SKM-1 treated with dmso at 0.1 percent for 144 hours (cell line): ENCODE data around the gene ABCF2.

ENCODE experiments used
- DNase-seq: peaks from one replicate; lab custom pipeline; 2025; ENCODE audit not compliant: unreplicated experiment; lab: John Stamatoyannopoulos, UW

Gene ABCF2

DNA sequence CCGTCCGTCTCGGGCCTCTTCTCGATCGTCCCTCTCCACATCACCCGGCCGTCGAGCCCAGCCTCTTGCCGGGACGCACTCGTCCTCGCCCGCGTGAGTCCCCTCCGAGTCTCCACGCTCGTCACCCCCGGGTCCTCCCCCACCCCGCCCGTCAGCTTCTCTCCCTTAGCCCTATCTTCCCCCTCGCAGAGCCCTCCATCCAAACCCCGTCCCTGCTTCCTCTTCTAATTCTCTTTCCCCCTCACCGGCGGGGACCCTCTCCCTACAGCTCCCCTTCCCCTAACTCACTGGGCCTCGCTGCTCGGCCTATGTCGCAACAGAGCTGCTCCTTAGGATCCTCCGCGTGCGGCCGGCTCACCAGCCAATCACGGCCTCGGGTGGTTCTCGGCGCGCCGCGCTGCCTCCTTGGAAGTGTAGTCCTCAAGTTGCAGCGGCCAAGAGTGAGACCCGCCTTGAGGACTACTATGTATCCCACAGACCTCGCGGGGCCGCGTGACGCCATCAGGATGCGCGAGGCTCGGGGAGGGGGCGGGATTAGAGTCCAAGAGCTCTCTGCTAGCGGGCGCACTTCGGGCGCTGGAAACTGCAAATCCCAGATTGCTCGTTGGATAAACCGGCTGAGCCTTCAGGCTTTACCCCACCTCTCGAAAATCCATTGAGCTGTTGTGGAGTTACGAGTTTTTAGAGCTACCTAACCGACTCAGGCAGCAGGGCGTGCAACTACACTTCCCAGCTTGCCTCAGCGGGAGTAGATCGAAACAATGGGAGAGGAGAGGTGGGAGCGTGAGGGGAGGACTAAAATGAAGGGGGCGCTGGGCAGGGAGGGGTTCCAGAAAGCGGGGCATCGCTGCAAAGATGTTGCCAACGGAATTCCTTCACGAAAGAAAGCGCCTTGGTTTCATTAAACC lies at the start of gene ABCF2:
TSS of gene ABCF2 (minus strand) at position 331 of the 908 bp plus-strand sequence. CDS start 747 bp downstream, outside the sequence.
- DNase-seq = peak; percentile 76

DNA sequence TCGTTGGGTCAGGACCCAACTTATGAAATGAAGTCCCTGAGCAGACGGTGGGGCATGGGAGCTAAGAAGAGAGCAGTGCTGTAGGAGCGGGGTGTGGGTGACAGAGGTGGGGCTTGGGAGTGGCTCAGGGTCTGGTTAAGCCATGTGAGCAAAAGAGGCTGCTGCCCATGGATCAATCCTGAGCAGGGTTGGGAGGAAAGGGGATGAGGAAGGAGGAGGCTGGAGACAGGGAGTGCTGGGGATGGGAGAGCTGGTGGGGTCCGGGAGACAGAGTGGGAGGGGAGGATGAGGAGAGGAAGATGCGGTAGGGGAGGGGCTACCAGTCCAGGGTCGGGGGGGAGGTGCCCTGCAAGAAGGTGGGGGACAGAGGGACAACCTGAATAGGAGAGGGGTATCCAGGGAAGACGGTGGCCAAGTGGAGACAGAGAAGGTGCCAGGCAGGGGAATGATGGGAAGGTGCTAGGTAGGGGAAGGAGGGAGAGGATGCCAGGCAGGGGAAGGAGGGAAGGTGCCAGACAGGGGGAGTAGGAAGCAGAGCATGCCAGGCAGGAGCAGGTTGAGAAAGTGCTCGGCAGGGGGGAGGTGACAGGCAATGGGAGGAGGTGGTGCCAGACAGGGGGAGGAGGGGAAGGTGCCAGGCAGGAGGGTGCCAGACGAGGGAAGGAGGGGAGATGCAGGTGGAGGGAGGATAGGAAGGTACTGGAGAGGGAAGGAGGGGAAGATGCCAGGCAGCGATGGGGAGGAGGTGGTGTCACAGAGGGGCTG lies 49.0 kb upstream of the ABCF2 start:
- DNase-seq = no peak

DNA sequence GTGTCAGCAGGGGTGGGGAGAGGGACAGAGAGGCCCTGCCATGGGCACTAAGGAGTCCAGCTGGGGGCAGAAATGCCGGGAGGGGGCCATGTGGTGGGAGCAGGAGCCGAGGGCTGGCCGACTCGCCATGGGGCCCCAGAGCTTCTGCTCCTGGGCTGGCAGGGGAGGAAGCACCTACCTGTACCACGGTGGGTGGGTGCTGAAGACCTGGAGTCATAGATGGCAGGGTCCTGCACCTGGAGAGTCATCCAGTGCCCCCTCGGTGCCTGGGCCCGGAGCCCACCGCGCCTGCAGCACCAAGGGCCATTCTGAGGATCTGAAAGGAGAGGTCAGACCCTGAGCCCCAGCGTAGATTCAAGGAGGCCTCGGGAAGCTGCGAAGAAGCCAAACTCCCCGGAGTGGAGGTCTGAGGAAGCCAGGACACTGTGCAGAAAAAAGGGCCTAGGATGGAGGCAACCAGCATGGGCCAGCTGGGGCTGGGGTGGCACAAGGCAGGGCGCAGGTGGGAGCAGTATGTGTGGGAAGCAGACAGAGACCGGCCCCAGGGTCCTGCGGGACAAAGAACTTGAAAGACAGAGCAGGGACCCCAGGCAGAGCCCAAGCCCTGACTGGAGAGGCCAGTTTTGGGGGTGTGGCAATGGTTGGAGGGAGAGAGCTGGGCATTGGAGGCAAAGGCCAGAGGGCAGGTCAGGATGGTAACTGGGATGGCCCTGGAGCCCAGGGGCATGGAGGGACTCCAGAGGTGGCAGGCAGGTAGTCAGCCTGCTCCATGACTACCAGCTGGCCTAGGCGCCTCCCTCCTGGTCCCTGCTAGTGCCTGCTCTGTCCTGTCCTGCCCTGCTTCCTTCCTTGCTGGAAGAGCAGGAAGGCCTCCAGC lies 48.2 kb upstream of the ABCF2 start:
- no peak for DNase-seq

DNA sequence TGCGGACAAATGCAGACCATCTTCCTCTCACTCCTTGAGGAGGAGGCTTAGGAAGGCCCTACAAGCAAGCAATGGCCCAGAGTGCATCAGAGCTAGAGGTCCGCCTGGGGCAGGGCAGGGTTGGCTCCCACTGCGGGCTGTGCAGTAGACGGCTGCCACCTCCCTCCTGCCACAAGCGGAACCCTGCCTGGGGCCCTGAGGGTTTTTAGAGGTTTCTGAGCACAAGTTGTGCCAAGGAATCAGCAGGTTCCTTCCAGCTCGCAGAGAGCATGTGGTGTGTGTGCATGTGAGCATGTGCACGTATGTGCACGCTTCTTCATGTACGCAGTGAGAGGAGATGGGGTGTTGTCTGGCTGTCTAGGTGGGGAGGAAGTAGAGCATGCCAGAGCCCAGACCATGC lies 47.4 kb upstream of the ABCF2 start:
- DNase-seq = no peak

DNA sequence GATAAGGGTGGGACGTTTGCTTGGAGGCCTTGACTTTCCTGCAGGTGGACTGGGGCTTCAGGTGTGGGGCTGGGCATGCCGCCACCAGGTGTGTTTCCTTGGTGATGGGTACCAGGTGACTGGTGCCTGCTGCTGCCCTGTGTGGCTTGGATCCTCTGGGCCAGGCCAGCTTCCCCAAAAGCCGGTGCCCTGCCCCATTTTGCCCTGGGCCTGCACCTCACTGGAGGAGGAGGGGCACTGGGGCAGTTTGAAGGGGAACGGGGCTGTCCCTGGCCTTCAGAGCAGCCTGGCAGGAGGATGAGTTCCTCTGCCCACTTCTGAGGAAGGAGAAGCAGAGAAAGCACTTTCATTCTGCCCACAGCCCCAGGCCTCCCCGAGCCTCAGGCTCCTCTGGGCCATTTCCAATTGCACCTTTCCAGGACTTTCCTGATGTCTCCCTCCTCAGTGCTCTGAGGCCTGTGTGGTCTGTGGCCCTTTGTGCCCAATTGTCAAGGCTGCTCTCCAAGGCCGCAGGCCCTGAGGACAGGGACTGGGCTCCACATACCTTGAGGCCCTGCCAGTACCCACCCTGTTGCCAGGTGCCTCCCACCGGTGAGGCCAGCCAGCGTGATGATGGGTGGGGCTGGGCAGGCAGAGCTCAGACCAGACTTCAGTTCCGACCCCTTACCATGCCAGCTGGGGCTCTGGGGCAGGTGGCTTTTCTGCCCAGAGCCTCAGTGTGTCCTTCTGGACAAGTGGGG lies 46.8 kb upstream of the ABCF2 start:
- no peak for DNase-seq

DNA sequence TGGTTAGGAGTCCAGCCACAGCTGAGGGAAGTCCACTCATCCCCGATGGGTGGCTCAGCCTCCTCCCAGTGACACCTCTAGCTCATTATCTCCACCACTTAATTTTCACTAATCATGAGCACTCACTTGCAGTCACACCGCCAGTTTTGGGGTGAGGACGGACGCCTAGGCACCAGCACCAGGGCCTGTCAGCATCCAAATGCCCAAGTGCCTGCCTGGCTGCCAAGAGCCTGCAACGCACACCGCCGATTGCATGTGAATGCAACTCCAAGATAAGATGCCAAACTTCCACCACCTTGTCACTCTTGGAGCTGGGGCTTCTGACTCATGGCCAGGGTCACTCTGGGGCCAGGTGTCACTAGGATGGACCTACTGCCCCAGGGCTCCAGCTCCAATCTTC lies 45.9 kb upstream of the ABCF2 start:
- no peak for DNase-seq

DNA sequence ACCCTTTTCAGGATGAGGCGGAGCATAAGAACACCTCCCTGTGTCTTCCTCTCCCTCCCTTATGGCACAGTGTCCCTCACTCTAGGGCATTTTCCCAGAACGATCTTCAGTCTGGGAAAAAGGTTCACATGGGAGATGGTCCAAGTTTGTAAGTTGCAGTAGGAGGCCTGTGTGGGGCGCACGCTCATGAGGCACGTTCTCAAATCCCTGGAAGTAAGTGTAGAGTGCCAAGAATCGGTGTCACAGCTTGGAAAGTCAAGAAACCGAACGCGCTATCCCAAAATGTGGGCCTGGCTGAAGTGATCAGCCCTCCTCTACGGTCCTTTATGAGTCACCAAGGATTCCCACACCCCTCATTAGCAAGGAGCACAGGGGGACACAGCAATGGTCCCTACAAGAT lies 45.4 kb upstream of the ABCF2 start:
- no peak for DNase-seq

DNA sequence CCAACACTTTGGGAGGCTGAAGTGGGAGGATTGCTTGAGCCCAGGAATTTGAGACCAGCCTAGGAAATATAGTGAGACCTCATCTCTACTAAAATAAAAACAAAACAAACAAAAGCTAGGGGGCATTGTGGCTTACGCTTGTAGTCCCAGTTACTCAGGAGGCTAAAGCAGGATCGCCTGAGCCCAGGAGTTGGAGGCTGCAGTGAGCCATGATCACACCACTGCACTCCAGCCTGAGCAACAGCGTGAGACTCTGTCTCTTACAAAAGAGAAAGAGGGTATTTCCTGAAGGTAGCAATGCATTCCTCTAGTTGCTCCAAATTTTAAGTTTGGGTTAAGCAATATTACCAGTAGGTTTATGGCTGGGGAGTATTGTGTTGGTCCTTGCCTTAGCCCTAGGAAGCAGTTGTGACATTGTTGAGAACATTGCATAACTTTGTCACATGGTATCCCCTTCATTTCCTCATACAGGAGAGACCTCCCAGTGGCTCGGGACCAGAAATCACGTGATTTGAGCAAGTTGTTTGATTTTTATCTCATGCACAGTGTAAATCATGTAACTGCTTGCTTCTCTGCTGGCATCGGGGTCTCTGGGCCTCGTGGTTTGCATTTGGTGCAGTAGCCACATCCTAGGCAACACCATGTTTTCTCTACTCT lies 44.8 kb upstream of the ABCF2 start:
- peak; percentile 87 for DNase-seq

DNA sequence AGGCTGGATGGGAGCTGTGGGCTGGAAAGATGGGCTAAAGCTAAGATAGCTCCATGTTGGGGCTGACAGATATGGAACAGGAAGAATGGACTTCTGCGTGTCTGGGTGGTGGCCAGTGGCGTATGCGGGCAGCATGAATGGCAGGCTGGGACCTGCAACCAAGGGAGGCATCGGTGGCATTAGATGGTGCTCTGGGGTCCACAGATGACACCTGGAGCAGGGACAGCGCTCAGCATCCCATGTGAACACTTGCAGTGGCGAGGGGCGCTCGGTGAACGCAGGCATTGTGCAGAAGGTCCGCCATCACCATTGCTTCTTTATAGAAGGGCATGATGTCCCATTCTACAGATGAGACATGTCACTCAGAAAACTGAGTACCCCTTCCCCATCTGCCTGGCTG lies 42.5 kb upstream of the ABCF2 start:
- no peak for DNase-seq

DNA sequence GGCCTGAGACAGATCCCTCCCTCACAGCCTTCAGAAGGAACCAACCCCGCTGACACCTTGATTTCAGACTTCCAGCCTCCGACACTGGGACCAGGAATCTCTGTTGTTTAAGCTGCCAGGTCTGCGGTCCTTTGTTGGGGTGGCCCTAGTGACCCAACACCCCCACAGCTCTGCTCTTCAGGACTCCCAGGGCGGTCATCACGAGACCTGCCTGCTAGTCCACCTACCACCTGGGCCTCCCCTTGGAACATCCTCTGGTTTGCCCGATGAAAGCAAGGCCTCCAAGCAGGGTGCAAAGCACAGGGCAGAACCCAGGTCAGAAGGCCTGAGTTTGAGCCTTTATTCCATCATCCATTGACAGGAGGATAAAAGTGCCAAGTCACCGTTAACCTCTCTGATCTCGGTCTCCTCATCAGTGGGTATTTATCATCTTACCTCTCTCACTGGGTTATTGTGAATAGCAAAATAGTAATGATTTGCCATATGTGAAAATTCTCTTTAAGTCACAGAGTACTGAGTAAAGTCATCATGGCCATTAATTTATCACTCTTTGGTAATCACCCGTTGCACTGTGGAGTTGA lies 38.4 kb upstream of the ABCF2 start:
- DNase-seq = no peak

DNA sequence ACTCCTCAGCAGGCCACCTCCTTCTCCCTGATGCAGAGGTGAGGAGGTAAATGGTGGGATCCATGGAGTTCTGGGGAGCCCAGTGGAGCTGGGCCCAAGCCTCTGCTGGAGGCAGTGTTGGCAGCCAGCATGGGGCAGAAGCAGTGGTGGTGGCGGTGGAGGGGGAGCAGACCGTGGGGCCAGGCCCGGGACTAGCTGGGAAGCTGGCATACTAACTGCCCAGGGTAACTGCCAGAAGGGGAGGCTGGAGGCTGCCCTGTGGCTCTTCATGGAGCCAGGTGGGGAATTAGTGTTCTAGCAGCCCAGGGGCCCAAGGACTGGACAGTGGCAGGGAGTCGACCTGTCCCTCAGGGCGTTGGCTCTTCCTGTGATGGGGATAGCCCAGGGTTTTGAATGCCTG lies 37.6 kb upstream of the ABCF2 start:
- no peak for DNase-seq

DNA sequence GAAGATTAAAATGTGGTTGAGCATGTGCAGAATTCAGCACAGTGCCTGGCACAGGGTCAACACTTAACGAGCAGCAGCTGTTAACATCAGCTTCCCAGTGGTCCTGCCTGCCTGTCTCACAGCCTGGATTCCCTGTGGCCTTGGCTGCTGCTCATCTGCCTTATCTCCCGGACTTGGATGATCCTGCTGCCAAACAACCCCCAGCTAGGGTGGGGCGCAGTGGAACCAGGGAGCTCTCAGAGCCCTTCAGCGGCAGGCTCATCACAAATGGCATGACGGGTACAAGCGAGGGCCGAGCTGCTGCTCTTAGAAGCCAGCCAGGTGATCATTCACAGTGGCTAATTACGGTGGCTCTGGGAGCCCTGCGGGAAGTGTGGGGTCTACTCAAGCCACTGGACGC lies 34.5 kb upstream of the ABCF2 start:
- no peak for DNase-seq

DNA sequence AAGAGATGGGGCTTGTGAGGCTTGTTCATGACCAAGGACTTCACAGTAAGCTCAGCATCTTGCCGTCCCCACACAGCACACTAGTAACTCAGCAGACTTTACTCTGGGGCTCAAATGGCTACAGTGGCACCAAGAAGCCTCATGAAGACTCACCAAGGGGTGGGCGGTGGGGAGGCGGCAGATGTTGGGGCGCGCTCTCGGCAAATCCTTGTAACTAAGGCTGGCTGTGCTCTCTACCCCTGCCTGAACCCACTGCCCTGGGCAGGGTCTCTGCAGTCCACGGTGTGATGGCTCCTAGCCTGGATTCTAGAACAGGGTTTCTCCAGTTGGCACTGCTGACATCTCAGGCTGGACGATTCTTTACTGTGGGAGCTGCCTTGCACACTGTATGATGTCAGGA lies 33.9 kb upstream of the ABCF2 start:
- no peak for DNase-seq

DNA sequence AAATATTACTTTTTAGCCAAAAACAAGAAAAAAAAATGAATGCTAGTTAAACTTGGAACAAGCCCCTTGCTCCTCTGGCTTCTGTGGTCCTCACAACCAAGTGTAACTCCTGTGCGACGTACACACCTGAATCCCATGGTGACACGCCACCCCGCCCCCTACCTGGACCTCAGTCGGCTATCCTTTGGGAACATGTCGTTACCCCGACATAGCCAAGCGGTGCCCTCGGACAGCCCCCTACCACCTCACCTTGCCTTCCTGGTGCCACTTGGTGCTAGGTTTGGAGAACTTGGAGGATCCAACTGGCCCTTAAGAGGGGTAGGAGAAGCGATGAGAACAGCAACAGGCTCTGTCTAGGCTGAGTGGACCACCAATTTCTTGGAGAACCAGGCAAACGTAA lies 33.5 kb upstream of the ABCF2 start:
- no peak for DNase-seq

DNA sequence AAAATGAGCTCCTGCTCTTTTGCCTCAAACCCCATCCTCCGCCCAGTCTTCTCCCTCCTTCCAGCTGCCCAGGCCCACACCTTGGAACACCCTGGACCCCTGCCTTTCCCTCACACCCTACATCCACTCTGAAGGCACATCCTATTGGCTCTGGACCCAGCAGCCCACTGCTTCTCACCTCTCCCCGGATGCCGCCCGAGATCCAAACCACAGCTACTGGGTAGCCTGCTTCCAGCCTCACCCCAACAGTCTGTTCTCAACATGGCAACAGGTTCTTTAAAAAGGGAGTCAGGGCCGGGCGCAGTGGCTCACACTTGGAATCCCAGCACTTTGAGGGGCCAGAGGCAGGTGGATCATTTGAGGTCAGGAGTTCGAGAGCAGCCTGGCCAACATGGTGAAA lies 31.0 kb upstream of the ABCF2 start:
- DNase-seq = no peak

DNA sequence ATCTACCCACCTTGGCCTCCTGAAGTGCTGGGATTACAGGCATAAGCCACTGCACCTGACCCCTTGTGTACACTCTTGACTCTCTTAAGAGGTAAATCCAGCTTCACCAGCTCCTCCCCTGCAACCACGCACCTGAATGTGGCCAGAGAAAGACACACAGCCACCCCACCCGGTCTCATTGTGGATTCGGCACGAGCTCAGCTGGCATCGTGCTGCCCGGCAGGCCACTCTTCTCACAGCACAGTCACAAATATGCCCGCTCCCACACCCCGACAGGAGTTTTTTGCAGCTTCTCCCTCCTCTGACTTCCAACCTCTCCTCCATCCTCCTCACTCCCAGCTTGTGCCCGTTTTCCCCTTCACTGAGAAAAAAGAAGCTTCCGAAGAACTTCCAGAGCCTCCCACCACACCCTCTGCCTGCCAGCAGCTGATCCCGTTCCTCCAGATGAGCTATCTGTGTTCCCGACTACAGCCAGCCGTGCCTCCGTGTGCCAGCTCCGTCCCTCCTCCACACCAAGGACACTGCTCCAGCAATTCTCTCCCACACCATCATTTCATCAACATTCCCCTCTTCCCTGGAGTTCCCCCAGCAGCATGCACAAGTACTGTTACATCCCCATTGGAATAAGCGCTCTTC lies 29.5 kb upstream of the ABCF2 start:
- DNase-seq = no peak

DNA sequence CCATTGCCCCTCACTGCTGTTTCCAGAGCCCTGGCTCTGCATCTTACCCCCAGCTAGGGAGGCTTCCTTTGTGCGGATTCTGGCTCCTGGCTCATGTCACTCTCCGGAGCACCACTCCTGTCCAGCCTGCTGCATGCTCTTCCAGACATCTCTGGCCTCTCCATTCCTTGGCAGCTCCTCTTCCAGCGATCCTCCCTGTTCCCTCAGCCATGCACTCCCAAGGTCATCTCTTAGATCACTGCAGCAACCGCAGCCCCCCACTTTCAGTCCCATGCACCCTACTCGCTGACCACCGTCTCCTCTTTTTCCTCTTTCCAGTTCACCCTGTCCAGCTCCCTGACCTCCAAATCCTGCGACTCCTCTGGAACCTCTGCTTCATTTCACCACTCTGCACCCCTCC lies 28.4 kb upstream of the ABCF2 start:
- no peak for DNase-seq

DNA sequence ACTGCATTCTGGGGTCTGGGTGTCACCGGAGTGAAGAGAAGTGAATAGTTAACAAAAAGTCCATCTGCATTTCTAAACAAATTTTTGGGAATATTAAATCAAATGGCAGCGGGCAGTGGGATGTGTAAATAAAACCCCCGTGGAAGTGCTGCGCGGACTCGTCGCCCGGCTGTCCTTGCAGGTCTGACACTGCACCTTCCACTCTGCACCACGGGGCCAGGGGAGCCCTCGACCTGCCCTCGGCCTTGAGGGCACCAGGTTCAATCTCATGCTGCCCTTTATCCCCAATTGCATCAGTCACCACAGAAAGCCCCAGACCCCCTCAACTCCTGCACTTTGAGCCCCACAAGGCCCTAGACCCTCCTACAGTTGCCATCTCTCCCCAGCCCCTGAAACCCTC lies 27.8 kb upstream of the ABCF2 start:
- no peak for DNase-seq

DNA sequence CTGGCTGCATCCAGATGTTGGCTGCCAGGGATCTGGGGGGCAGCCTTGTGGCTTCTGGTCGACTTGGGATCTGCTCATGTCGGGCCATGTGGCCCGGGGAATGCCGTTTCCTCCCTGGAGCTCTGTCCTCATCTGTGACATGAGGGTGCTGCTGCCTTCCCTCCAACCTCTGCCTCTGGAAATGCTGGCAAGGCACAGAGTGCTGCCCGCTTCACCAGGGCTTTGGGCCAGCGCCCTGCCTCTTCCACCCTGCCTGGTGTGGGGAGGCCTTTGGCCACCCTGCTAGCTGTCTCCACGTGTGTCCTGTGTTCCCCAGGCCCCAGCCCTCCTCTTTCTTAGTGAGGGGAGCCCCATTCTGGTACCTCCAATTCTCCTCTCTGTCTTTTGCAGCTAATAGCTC lies 27.3 kb upstream of the ABCF2 start:
- DNase-seq = no peak
